ENCODE measurements around the gene TTC7B.

DNA sequence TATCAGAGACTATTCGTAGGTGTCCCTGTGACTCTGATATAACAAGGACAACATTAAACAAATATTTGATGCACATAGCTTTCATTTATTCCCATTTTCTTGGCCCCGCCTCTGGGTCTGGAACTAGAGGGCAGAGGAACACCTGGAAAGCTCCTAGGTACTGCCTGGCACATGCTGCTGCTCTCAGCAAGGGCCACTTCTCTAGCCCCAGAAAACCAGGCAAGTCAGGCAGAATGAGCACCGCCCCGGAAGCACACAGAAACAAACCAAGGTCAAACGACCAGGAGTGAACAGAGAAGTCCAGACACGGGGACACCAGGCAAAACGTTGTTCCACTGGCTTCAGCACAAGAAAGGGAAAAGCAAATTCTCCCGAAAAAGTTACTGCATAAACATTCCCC lies 76.1 kb downstream of the TTC7B start:
- TF ChIP-seq PHF8 (CRISPR knock-in tag; IDR thresholded peaks at IDR 0.05) (no peak), CBX5 (CRISPR knock-in tag; IDR thresholded peaks at IDR 0.05; ENCODE audit: borderline replicate concordance) (no peak), ZNF431 (CRISPR knock-in tag; IDR thresholded peaks at IDR 0.05; ENCODE audit: borderline replicate concordance, low read depth) (no peak), ZNF44 (CRISPR knock-in tag; IDR thresholded peaks at IDR 0.05) (no peak), U2AF1 (optimal IDR thresholded peaks at IDR 0.05; ENCODE audit: low read depth, low read length) (no peak), SP2 (CRISPR knock-in tag; IDR thresholded peaks at IDR 0.05) (no peak), PREB (CRISPR knock-in tag; IDR thresholded peaks at IDR 0.05) (no peak), ZNF33A (CRISPR knock-in tag; IDR thresholded peaks at IDR 0.05; ENCODE audit: borderline replicate concordance) (no peak), POLR2AphosphoS5 (IDR thresholded peaks at IDR 0.05; ENCODE audit: low read depth, low read length) (no peak), BHLHE40 (IDR thresholded peaks at IDR 0.05; ENCODE audit: low read length) (no peak), NRL (CRISPR knock-in tag; IDR thresholded peaks at IDR 0.05; ENCODE audit: borderline replicate concordance) (no peak)
- TF ChIP-seq, protein P1, sequence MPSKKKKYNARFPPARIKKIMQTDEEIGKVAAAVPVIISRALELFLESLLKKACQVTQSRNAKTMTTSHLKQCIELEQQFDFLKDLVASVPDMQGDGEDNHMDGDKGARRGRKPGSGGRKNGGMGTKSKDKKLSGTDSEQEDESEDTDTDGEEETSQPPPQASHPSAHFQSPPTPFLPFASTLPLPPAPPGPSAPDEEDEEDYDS (CRISPR knock-in tag; IDR thresholded peaks at IDR 0.05) = no peak
